Eye (tissue), 1 donor: ENCODE measurements around the gene AGK.
"Not testable (repeated sequence)": the region's sequence is repeated elsewhere in the genome, so short reads cannot be mapped to it uniquely, and the experiment has no call there.

ENCODE experiments used
- DNase-seq: peaks from one replicate; pipeline ENCODE4 v3.0.0-alpha.2; 2015

The AGK gene

DNA sequence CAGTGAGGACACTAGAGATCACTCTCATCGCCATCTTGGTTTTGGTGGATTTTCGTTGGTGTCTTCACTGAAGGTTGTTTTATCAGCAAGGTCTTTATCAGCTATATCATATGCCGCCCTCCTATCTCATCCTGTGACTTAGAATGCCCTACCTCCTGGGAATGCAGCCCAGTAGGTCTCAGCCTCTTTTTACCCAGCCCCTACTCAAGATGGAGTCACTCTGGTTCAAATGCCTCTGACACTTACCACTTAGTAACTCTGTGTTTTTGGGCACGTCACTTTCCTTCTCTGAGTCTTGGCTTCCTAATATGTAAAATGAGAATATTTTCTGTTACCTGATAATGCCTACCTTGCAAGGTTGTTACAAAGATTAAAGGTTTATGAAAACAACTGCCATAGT lies 37.7 kb downstream of the AGK start:
- no peak for DNase-seq

GRCh38 chr7:141590071-141590470 lies 38.9 kb downstream of the AGK start:
- no peak for DNase-seq

GRCh38 chr7:141590666-141591065 lies 39.5 kb downstream of the AGK start:
- no peak for DNase-seq

DNA sequence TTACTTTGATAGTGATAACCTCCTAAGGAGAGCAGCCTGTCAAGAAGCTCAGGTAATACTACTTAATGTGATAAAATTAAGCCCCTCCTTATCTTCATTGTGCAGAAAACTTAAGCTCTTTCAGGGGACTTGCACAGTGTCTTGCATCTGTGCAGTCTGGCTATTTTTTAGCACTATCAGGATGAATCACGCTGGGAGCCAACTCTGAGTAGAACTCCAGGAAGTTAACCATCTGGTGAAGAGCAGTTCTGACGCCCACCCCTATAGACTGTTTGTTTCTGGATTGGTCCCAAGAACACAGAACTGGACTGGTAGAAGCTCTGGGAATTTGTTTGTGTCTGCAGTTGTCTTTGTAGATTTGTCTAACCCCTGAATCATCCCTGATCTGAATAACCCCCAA lies 41.9 kb downstream of the AGK start:
- no peak for DNase-seq

GRCh38 chr7:141597966-141598365 lies 46.8 kb downstream of the AGK start:
- no peak for DNase-seq

- DNase-seq, result no peak
These were observed 47.2 kb downstream of the AGK start for GRCh38 chr7:141598408-141598807.

DNA sequence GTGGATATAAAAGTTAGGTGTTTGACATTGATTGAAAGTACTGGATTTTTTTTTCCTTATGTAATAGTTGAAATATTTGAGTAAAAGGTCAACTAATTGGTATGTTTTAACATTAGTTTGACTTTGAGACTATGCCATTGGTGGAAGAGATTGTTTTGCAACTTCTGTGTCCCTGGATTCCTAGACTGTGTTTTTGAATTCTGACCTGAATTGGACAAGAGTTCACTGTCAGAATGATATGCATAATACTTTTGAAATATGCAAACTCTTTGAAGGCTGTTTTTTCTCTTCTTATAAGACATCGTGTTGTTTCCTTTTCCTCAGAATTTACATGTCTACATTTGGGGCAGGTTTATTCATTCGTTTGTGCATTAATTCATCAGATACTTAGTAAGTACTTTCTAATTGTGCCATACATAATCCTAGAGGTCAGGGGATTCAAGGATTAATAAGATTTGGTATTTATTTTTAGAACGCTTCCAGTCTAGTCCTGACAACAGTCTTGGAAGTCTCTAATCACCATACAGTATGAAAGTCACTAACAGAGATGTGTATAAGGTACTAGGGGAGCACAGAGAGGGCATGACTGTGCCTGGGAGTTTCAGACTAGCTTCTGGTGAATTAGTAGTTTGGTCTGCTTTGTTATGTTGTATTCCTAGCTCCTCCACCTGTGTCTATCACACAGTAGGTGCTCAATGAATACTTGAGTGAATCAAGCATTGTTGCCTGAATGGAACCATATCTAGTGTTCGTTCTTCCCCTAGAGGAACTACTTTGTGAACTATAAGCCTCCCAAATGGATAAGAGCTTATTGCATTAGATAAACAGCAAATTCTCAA lies 49.2 kb downstream of the AGK start:
- no peak for DNase-seq

- DNase-seq, result no peak
These were observed 58.4 kb downstream of the AGK start for GRCh38 chr7:141609576-141609975.

- no peak for DNase-seq
These were observed 59.5 kb downstream of the AGK start for GRCh38 chr7:141610671-141611070.

GRCh38 chr7:141612861-141613260 lies 61.7 kb downstream of the AGK start:
- no peak for DNase-seq

DNA sequence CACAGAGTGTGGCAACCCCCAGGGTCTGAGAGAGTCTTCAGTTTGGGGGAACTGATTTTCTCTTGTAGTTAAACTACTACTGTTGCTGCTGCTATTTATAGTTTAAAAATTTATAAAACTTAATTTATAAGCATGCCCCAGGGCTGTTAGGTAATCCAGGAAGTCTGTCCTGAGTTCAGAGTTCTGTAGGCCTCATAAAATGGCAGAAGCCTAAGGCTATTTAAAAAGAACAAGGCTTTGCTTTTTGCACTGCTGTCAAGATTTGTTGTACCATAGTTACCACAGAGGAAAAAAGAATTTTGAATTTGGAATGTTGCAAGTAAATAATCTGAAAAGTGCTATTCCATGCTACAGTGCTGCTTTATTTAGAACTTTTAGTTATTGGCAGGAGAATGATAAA lies 66.1 kb downstream of the AGK start:
- no peak for DNase-seq

DNA sequence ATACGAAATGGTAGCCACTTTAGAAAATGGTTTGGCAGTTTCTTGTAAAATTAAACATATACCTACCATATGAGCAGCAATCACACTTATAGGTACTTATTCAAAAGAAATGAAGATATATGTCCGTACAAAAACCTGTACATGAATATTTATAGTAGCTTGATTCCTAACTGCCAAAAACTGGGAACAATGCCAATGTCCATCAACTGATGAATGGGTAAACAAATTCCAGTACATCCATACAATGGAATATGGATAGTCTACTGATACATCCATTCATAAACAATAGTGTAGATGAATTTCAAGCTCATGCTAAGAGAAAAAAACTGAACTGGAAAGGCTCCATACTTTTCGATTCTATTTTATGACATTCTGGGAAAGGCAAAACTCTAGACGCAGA lies 68.5 kb downstream of the AGK start:
- no peak for DNase-seq

DNA sequence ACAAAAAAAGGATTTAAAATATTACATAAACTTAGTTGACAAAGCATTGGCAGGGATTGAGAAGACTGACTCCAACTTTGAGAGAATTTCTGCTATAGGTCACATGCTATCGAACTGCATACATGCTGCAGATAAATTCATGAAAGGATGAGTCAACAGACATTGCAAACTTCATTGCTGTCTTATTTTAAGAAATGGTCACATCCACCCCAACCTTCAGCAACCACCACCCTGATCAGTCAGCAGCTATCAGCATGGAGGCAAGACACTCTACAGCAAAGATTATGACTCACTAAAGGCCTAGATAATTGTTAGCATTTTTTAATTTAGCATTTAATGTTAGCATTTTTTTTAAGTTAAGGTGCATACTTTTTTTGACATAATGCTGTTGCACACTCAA lies 73.6 kb downstream of the AGK start:
- no peak for DNase-seq

DNA sequence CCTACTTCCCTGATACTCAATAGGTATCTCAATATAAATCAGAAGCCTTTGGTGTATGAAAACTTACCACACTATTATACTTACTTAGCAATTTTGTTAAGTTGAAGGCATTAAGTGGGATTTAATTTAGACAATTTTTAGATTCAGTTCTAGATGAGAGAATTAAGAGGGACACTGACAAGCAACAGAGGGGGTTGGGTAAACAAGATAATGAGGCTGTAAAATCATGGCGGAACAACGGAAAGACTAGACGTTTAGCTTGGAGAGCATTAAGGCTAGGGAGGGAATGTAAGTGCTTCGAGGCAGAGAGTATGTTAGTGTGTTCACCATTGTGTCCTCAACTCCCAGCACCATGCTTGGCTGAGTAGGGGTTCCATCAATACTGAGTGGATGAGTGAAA lies 79.4 kb downstream of the AGK start:
- no peak for DNase-seq

- DNase-seq, result no peak
These were observed 80.3 kb downstream of the AGK start for GRCh38 chr7:141631525-141631924.

DNA sequence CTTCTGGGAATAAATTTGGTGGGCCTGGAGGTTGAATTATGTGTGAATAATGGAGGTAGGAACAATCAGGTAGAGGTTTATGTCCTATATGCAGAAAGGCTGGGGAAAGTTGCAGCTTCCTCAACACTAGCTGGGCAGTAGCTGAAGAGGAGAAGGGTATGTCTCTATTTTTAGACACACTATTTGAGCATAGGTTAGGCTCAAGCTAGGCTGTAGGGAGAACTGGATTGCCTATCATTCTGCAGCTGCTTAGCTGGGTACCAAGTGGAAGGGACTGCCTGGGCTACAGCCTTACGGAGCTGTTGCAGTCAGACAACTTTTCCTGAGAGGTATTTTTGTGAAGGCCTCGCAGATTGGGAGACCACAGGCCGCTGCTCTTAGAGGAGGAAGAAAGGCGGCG lies 82.9 kb downstream of the AGK start:
- DNase-seq, result no peak

DNA sequence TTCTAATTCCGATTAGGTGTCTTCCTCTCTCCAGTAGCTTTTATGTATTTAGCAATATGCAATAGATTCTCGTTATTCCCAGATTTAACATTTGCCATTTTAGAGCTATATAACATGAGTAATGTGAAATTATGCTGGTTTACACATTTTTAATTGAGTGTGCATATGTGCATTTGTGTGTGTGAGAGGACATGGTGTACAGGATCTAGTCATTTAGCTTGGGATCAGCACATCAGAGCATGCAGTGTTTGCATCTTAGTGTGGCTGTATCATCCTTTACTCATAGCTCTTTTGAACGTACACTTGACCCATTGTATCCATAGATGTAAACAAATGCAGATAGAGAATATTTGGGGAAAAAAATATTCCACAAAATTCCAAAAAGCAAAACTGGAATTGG lies 84.8 kb downstream of the AGK start:
- no peak for DNase-seq

DNA sequence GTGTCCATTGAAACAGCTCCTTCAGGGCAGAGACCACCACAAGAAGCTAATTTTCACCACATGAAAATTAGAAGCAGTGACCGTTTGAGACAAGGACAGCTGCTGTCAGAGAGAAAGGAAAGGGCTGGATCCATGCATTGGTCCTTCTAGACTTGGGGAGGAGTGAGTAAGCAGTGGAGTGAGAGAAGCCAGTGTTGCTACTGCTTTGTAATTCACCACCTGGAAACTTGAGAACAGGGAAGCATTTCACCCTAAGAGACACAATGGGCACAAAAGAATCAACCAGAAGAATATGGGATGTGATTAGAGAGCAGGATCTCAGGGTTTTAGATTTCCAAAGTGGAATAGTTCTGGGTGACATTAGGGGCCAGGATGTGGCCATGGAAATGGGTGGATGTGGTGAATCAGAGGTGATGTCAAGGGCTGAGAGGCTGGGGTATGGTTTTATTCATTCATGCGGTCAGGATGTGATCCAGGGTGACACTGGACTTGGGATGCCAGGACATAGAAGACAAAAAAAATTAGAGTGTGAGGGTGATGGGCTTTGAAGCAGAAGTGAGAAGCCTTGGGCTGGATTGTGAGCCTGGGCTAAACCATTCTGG lies 89.1 kb downstream of the AGK start:
- no peak for DNase-seq

DNA sequence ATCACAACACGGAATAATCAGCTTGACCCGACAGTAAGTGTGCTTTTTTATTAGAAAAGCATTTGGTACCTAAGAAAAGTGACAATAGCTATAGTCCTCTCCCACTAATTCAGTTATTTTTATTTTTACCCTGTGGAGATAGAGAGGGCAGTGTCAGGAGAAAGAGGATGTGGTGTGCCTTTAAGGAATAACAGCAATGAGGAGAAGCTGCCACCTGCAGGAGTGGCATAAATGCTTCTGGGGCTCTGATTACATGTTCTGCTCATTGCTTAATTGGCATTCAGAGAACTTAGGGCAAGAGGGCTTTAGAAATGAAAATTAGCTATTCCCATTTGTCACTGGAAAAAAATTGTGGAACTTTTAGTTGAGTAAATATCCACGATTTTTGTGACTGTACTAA lies 90.7 kb downstream of the AGK start:
- no peak for DNase-seq

- no peak for DNase-seq
These were observed 94.0 kb downstream of the AGK start for GRCh38 chr7:141645188-141645587.

GRCh38 chr7:141646826-141647480 lies 95.7 kb downstream of the AGK start:
- no peak for DNase-seq

GRCh38 chr7:141647701-141648100 lies 96.5 kb downstream of the AGK start:
- not testable (repeated sequence) for DNase-seq

GRCh38 chr7:141648276-141649114 lies 97.3 kb downstream of the AGK start:
- DNase-seq, result no peak
